AG09309 (cell line): ENCODE results near the gene URAD.

Experiments used
- DNase-seq: peaks from one replicate; pipeline ENCODE4 v3.0.0-alpha.2; 2010; ENCODE audit warnings: low read depth
- H3K4me3 ChIP-seq: 2 replicates; pipeline ENCODE4 v1.5.1; 2011; ENCODE audit warnings: mild to moderate bottlenecking, low read depth, low read length, moderate library complexity; ENCODE audit not compliant: control insufficient read depth
- CTCF ChIP-seq: IDR thresholded peaks from 2 replicates; pipeline ENCODE4 v1.5.1; 2011; ENCODE audit warnings: mild to moderate bottlenecking, low read depth, low read length, inconsistent platforms; ENCODE audit not compliant: insufficient read depth, control insufficient read depth; ENCODE audit errors: missing control alignments

Gene URAD

DNA sequence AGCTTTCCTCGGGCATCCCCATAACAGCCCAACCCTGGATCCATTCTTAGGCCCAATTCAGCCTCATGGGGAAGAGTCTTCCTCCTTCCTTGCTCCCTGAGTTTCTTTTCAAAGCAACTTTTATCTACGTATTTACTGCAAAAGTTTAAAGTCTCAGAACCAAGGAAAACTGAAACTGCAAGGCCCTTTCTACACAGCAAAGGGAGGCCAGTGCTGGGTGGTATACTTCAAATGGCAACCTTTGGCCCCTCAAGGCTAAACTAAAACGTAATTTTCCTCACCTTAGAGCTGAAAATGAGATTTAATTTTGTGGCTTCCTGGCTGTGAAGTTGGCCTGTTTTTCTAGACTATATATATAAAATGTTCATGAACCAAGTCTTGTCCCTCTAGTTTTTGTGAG, 25.0 kb downstream of the URAD start:
- no peak overlapping the region for H3K4me3 ChIP-seq
- TF ChIP-seq CTCF: no peak
- no peak for DNase-seq

- no peak overlapping the region for H3K4me3 ChIP-seq
- TF ChIP-seq CTCF: no peak
- no peak for DNase-seq
Observed at GRCh38 chr13:27962982-27963381, 25.5 kb downstream of the URAD start.

DNA sequence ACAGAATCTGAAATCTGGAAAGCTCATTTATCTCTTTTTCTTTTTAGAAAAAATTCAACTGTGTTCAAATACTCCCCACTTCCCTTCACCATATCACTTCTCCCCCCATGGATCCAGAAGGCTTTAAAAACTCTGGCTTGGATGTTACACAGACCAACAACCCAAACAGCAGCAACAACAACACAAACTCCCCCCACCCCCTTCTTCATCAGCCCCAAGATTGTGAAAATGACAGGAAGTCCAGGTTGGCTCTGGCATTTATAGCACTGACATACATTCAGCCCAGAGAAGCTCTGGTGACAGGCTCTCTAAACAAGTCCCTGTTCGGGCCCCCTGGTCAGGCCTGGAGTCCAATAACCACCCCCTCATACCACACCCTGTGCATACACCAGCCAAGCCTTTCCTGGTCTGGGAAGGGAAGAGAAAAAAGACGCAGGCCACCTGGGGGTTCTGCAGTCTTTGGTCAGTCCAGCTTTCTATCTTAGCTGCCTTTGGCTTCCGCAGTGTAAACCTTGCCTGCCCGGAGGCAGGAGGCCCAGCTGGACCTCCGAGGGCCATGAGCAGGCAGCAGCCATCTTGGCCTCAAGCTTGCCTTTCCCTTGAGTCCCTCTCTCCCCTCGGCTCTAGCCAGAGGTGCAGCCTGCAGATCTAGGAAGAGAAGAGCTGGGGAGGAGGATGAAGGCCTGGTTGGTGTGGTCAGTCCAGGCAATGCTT, 26.2 kb downstream of the URAD start:
- no peak for TF ChIP-seq CTCF
- no peak overlapping the region for H3K4me3 ChIP-seq
- no peak for DNase-seq

- no peak for TF ChIP-seq CTCF
- no peak overlapping the region for H3K4me3 ChIP-seq
- DNase-seq: no peak
Observed at GRCh38 chr13:27961227-27962085, 27.0 kb downstream of the URAD start.

GRCh38 chr13:27960362-27961226, 27.9 kb downstream of the URAD start:
- DNase-seq: no peak
- peak overlapping the region; percentile 4 for H3K4me3 ChIP-seq
- TF ChIP-seq CTCF: peak; percentile 47

DNA sequence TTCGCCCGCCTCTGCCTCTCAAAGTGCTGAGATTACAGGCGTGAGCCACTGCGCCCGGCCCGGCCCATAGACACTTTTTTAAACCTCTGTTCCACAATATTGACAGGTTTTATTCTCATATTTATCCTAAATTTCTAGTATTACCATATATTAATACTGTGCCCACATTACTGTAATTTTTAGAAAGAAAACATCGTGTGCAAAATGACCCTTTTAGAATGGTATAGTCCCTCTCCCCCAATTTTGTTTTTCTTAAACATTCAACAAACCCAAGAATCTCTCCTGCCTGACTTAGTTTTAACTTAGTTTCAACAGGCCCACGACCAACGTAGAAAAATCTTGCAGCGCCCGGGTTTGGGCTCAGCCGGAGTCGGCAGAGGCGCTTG, 28.5 kb downstream of the URAD start:
- TF ChIP-seq CTCF: no peak
- H3K4me3 ChIP-seq: peak overlapping the region; percentile 4; the same call in 1 of the 2 replicates
- DNase-seq: no peak
